IMR-90 (cell line): Measurements from ENCODE around the gene ARHGAP35. TPM values are rescaled to one million over a fixed set of nuclear protein-coding genes. Genes with fewer than 3 reads are reported as not detected.

Experiments
- ATAC-seq: fragments of 200-7000 bp; cut with Tn5 transposase; 2 replicates; pipeline ENCODE4 v1.9.1; 2020; ENCODE audit warnings: low read depth, mild to moderate bottlenecking, moderate library complexity
- BruUV-seq: library from RNA; stranded (reverse); fragments of 400-500 nt; replicated peaks from 2 replicates; lab custom pipeline; 2021; lab: Mats Ljungman, UMichigan
- CTCF ChIA-PET: fragments of 300-600 bp; formaldehyde crosslinking; extraction: SDS; loops from one replicate; lab custom pipeline; 2021; ENCODE audit warnings: antibody characterized with exemption; lab: Yijun Ruan, JAX
- POLR2A ChIA-PET: fragments of 300-600 bp; sonication (Branson Sonifier 250); formaldehyde crosslinking; loops from one replicate; lab custom pipeline; 2022; ENCODE audit warnings: antibody characterized with exemption; ENCODE audit not compliant: unreplicated experiment; lab: Charles Lee
- DNase-seq: peaks from one replicate; pipeline ENCODE4 v3.0.0; 2013
- H2AFZ ChIP-seq: replicated peaks from 2 replicates; pipeline ENCODE3; 2013; ENCODE audit warnings: low read length, mild to moderate bottlenecking; ENCODE audit not compliant: poor library complexity
- H2AK5ac ChIP-seq: 2 replicates; pipeline ENCODE4 v1.6.1; 2013; ENCODE audit warnings: low read depth, low read length, inconsistent platforms
- H2AK9ac ChIP-seq: replicated peaks from 2 replicates; pipeline ENCODE3; 2013; ENCODE audit warnings: mild to moderate bottlenecking, low read depth, low read length, moderate library complexity; ENCODE audit not compliant: poor library complexity
- H2BK120ac ChIP-seq: 2 replicates; pipeline ENCODE4 v1.6.1; 2013; ENCODE audit warnings: low read depth, low read length, inconsistent platforms
- H2BK15ac ChIP-seq: 3 replicates; pipeline ENCODE4 v1.6.1; 2013; ENCODE audit warnings: low read depth, low read length, inconsistent platforms
- H2BK20ac ChIP-seq: 2 replicates; pipeline ENCODE4 v1.6.1; 2013; ENCODE audit warnings: low read depth, mild to moderate bottlenecking, inconsistent platforms, low read length, moderate library complexity
- H2BK5ac ChIP-seq: 2 replicates; pipeline ENCODE4 v1.6.1; 2013; ENCODE audit warnings: mild to moderate bottlenecking, low read depth, low read length, inconsistent platforms; ENCODE audit not compliant: poor library complexity, severe bottlenecking
- H3K14ac ChIP-seq: replicated peaks from 2 replicates; pipeline ENCODE4 v1.6.1; 2013; ENCODE audit warnings: low read depth, low read length, inconsistent platforms
- H3K18ac ChIP-seq: 2 replicates; pipeline ENCODE4 v1.6.1; 2013; ENCODE audit warnings: low read depth, low read length, control low read depth
- H3K23ac ChIP-seq: 2 replicates; pipeline ENCODE4 v1.6.1; 2013; ENCODE audit warnings: low read depth, low read length, inconsistent platforms
- H3K27ac ChIP-seq: 2 replicates; pipeline ENCODE4 v1.5.1; 2013; ENCODE audit warnings: mild to moderate bottlenecking, control low read depth, low read length; ENCODE audit not compliant: insufficient read depth
- H3K27me3 ChIP-seq: 2 replicates; pipeline ENCODE4 v1.6.1; 2013; ENCODE audit warnings: low read length; ENCODE audit not compliant: control insufficient read depth, insufficient read depth
- H3K36me3 ChIP-seq: 2 replicates; pipeline ENCODE4 v1.6.1; 2013; ENCODE audit warnings: low read length, mixed read lengths; ENCODE audit not compliant: control insufficient read depth, insufficient read depth
- H3K4ac ChIP-seq: 2 replicates; pipeline ENCODE4 v1.6.1; 2013; ENCODE audit warnings: low read depth, low read length, inconsistent platforms
- H3K4me1 ChIP-seq: 2 replicates; pipeline ENCODE4 v1.6.1; 2013; ENCODE audit warnings: low read length, mixed read lengths; ENCODE audit not compliant: control insufficient read depth, insufficient read depth
- H3K4me2 ChIP-seq: 2 replicates; pipeline ENCODE4 v1.6.1; 2013; ENCODE audit warnings: low read depth, mild to moderate bottlenecking, control low read depth, low read length, moderate library complexity
- H3K4me3 ChIP-seq: 2 replicates; pipeline ENCODE4 v1.5.1; 2013; ENCODE audit warnings: low read depth, mild to moderate bottlenecking, control low read depth, low read length, moderate library complexity; ENCODE audit not compliant: insufficient read depth
- H3K56ac ChIP-seq: 2 replicates; pipeline ENCODE4 v1.6.1; 2013; ENCODE audit warnings: low read length, inconsistent platforms; ENCODE audit not compliant: insufficient read depth; ENCODE audit errors: extremely low read depth
- H3K79me1 ChIP-seq, 2 experiments: 2 replicates each; pipeline ENCODE4 v1.6.1; 2013; ENCODE audit warnings: low read length in 2 of 2, inconsistent platforms in 1 of 2, low read depth in 1 of 2
- H3K9ac ChIP-seq: 2 replicates; pipeline ENCODE4 v1.6.1; 2013; ENCODE audit warnings: low read depth, low read length, control low read depth
- H3K9me1 ChIP-seq: 2 replicates; pipeline ENCODE4 v1.6.1; 2013; ENCODE audit warnings: low read length, inconsistent platforms; ENCODE audit not compliant: insufficient read depth
- H3K9me3 ChIP-seq: 2 replicates; pipeline ENCODE4 v1.6.1; 2013; ENCODE audit warnings: low read length; ENCODE audit not compliant: control insufficient read depth, insufficient read depth
- H4K20me1 ChIP-seq: 2 replicates; pipeline ENCODE4 v1.6.1; 2013; ENCODE audit warnings: low read length, inconsistent platforms; ENCODE audit not compliant: insufficient read depth
- H4K5ac ChIP-seq: 2 replicates; pipeline ENCODE4 v1.6.1; 2013; ENCODE audit warnings: mild to moderate bottlenecking, low read depth, low read length, control low read depth
- H4K8ac ChIP-seq, 2 experiments: 2 replicates each; pipeline ENCODE4 v1.6.1; 2013; ENCODE audit warnings: low read depth in 2 of 2, low read length in 2 of 2, control low read depth in 1 of 2, inconsistent platforms in 1 of 2
- H4K91ac ChIP-seq: 2 replicates; pipeline ENCODE4 v1.6.1; 2013; ENCODE audit warnings: low read depth, low read length, inconsistent platforms; ENCODE audit not compliant: insufficient read depth
- BHLHE40 ChIP-seq: fragments of 150-350 bp; IDR thresholded peaks from 2 replicates; pipeline ENCODE4 v1.6.1; 2016; ENCODE audit warnings: mild to moderate bottlenecking, low read depth, low read length
- CEBPB ChIP-seq: IDR thresholded peaks from 2 replicates; pipeline ENCODE4 v1.6.1; 2012; ENCODE audit warnings: low read depth, low read length, improper control_type of control experiment
- CTCF ChIP-seq: conservative IDR thresholded peaks from 2 replicates; pipeline ENCODE4 v1.5.1; 2012; ENCODE audit warnings: mild to moderate bottlenecking, low read depth, low read length, improper control_type of control experiment
- ELK1 ChIP-seq: fragments of 150-350 bp; IDR thresholded peaks from 2 replicates; pipeline ENCODE4 v1.6.1; 2016; ENCODE audit warnings: low read depth, mild to moderate bottlenecking, low read length, moderate library complexity, borderline replicate concordance
- FOS ChIP-seq: fragments of 150-350 bp; IDR thresholded peaks from 2 replicates; pipeline ENCODE4 v1.6.1; 2016; ENCODE audit warnings: low read depth, low read length
- MAFK ChIP-seq: IDR thresholded peaks from 2 replicates; pipeline ENCODE4 v1.6.1; 2012; ENCODE audit warnings: low read depth, low read length, improper control_type of control experiment
- MAZ ChIP-seq: IDR thresholded peaks from 2 replicates; pipeline ENCODE4 v1.6.1; 2012; ENCODE audit warnings: low read depth, mild to moderate bottlenecking, low read length, improper control_type of control experiment, moderate library complexity, borderline replicate concordance
- NFE2L2 ChIP-seq: fragments of 150-350 bp; IDR thresholded peaks from 2 replicates; pipeline ENCODE4 v1.6.1; 2016; ENCODE audit warnings: low read depth, mild to moderate bottlenecking, low read length
- POLR2A ChIP-seq: IDR thresholded peaks from 2 replicates; pipeline ENCODE4 v1.6.1; 2012; ENCODE audit warnings: mild to moderate bottlenecking, low read depth, low read length
- RCOR1 ChIP-seq: IDR thresholded peaks from 2 replicates; pipeline ENCODE4 v1.6.1; 2012; ENCODE audit warnings: mild to moderate bottlenecking, low read length, improper control_type of control experiment; ENCODE audit not compliant: insufficient replicate concordance
- SMC3 ChIP-seq: fragments of 150-350 bp; IDR thresholded peaks from 2 replicates; pipeline ENCODE4 v1.6.1; 2016; ENCODE audit warnings: low read depth, mild to moderate bottlenecking, antibody characterized with exemption, low read length, moderate library complexity
- WGBS, 2 experiments: methylation state at CpG; one replicate each; pipeline versions ENCODE4 v1.1.5 to v1.1.7; 2013; ENCODE audit warnings: missing lambda C conversion rate in 2 of 2; ENCODE audit not compliant: insufficient read length in 1 of 2; ENCODE audit errors: extremely low coverage in 2 of 2; 5-methylcytosine and 5-hydroxymethylcytosine counted together
- dilution Hi-C: fragments of 300-500 bp; cut with HindIII; formaldehyde crosslinking; loops from one replicate; pipeline ENCODE4 v1.14.3; 2018; ENCODE audit warnings: low sequenced_read_pairs; ENCODE audit not compliant: unreplicated experiment
- in situ Hi-C: fragments of 300-500 bp; cut with MboI; formaldehyde crosslinking; loops from 3 replicates; pipeline ENCODE4 v1.14.3; 2019; ENCODE audit warnings: low sequenced_read_pairs, inconsistent platforms, mixed read lengths
- intact Hi-C: fragments of 100-400 bp; cut with micrococcal nuclease; formaldehyde crosslinking; loops from 2 replicates; pipeline ENCODE4 v1.10.0; 2022
- polyA plus RNA-seq, 3 experiments: library from polyadenylated mRNA; depleted of rRNA; stranded (reverse); fragments of >200 nt; gene quantifications; 2 replicates each; pipeline ENCODE4 v1.2.3, GENCODE V29; 2012; ENCODE audit warnings: low replicate concordance in 1 of 3
- total RNA-seq: library from RNA; depleted of rRNA; stranded (reverse); fragments of >200 nt; gene quantifications from 2 replicates; pipeline ENCODE4 v1.2.3, GENCODE V29; 2012

ARHGAP35 gene
- total and polyA plus RNA-seq, 2 of the 4 experiments (the other 2 are of a cell fraction): 16.4 to 29.0 TPM

GRCh38 chr19:46868025-46868802, 7.4 kb downstream of the ARHGAP35 start:
- Histone ChIP-seq H3K23ac (no peak overlapping the region), H3K18ac (no peak overlapping the region), H3K27ac (no peak overlapping the region), H3K4me1 (peaks cover 18% of the 10 kb centered on the region), H4K20me1 (peaks cover 77% of the 10 kb centered on the region), H3K79me1 (peaks cover 28 to 72% of the 10 kb centered on the region in 2 experiments), H3K14ac (no peak overlapping the region), H3K56ac (no peak overlapping the region), H3K9me3 (no peaks in the 10 kb centered on the region), H2BK20ac (no peak overlapping the region), H2BK120ac (no peak overlapping the region), H3K4ac (no peak overlapping the region), H3K4me3 (no peak overlapping the region), H4K8ac (no peak overlapping the region), H3K4me2 (no peak overlapping the region), H3K9ac (no peak overlapping the region), H3K9me1 (peaks cover 25% of the 10 kb centered on the region), H2AK5ac (no peak overlapping the region), H4K91ac (no peak overlapping the region), H2AFZ (no peak overlapping the region), H3K36me3 (no peaks in the 10 kb centered on the region), H2BK15ac (no peak overlapping the region), H2BK5ac (no peak overlapping the region), H4K5ac (no peak overlapping the region), H2AK9ac (no peak overlapping the region), H3K27me3 (no peaks in the 10 kb centered on the region)
- in situ Hi-C loops (no loop called here), intact Hi-C loops (no loop called here), dilution Hi-C loops (no loop called here)
- TF ChIP-seq CEBPB: no peak
- TF ChIP-seq POLR2A: no peak
- no peak for TF ChIP-seq CTCF
- no peak for TF ChIP-seq MAZ
- no peak for TF ChIP-seq BHLHE40
- TF ChIP-seq ELK1: no peak
- no peak for TF ChIP-seq RCOR1
- no peak for TF ChIP-seq NFE2L2
- no peak for TF ChIP-seq FOS
- no peak for TF ChIP-seq SMC3
- TF ChIP-seq MAFK: no peak
- DNase-seq: no peak
- BruUV-seq: no TSS peak
- WGBS, 2 experiments: no CpG with 5 or more reads among the region's 4 CpGs
- POLR2A ChIA-PET: interaction anchor here (0.6 kb wide), 1 partner anchor 23 kb away, joined by 5 read pairs; no protein-coding TSS in a partner anchor
- CTCF ChIA-PET: no interaction called here
- no peak for ATAC-seq
